Adipose tissue (tissue), 3 donors: ENCODE data around the gene PSMB8. TPM values are rescaled to one million over a fixed set of nuclear protein-coding genes. Genes with fewer than 3 reads are reported as not detected.
"Not testable (repeated sequence)": the region's sequence is repeated elsewhere in the genome, so short reads cannot be mapped to it uniquely, and the experiment has no call there.

Experiments
- H3K27ac ChIP-seq: one replicate; pipeline ENCODE4 v1.5.1; 2013; ENCODE audit warnings: low read depth, low read length
- WGBS, 3 donors: extraction: QIAGEN DNeasy Blood & Tissue Kit; methylation state at CpG; one replicate each; pipeline ENCODE4 v1.1.7; 2013; 5-methylcytosine and 5-hydroxymethylcytosine counted together
- polyA plus RNA-seq, 3 donors: library from polyadenylated mRNA; stranded (reverse); fragments of 200-250 nt; gene quantifications; one replicate each; pipeline ENCODE4 v1.2.3, GENCODE V29; 2013
- donor health status: healthy with polysubstance abuse.
- donor health status: Bipolar disorder and iron deficiency.
- donor health status: healthy.

PSMB8 gene
- polyA plus RNA-seq, 3 donors: 43.8 to 93.3 (median 61.5) TPM

- 59 to 83% (median 65%) methylated on average over 5 of the region's 5 CpGs for WGBS, 3 donors
- no peak overlapping the region for H3K27ac ChIP-seq
These were observed 28.7 kb downstream of the PSMB8 start for GRCh38 chr6:32815115-32815514.

GRCh38 chr6:32814145-32814544, 29.7 kb downstream of the PSMB8 start:
- WGBS, 3 donors: 74 to 92% (median 88%) methylated on average over 2 of the region's 2 CpGs
- no peak overlapping the region for H3K27ac ChIP-seq

- WGBS, 3 donors: 0 to 53% (median 34%) methylated on average over 1 of the region's 1 CpG
- no peak overlapping the region for H3K27ac ChIP-seq
These were observed 34.7 kb downstream of the PSMB8 start for GRCh38 chr6:32809171-32809570.

GRCh38 chr6:32807020-32807580, 36.7 kb downstream of the PSMB8 start:
- 74 to 75% (median 75%) methylated on average over 5 of the region's 5 CpGs for WGBS, 3 donors
- H3K27ac ChIP-seq: no peak overlapping the region

GRCh38 chr6:32805404-32805803, 38.4 kb downstream of the PSMB8 start:
- H3K27ac ChIP-seq: not testable (repeated sequence)

- WGBS, 3 donors: 14 to 73% (median 61%) methylated on average over 2 of the region's 2 CpGs
- H3K27ac ChIP-seq: no peak overlapping the region
These were observed 40.4 kb downstream of the PSMB8 start for GRCh38 chr6:32803416-32803815.

GRCh38 chr6:32799740-32800139, 44.1 kb downstream of the PSMB8 start:
- WGBS, 3 donors: 75 to 92% (median 77%) methylated on average over 3 of the region's 3 CpGs

GRCh38 chr6:32799168-32799567, 44.7 kb downstream of the PSMB8 start:
- WGBS, 3 donors: 89 to 100% (median 98%) methylated on average over 3 of the region's 3 CpGs
- no peak overlapping the region for H3K27ac ChIP-seq

More at GRCh38 chr6:32799740-32800139, 44.1 kb downstream of the PSMB8 start:
- H3K27ac ChIP-seq: no peak overlapping the region

GRCh38 chr6:32796848-32797776, 46.7 kb downstream of the PSMB8 start:
- WGBS, 3 donors: 4 to 9% (median 6%) methylated on average over 30 of the region's 30 CpGs
- H3K27ac ChIP-seq: no peak overlapping the region

GRCh38 chr6:32794510-32794909, 49.3 kb downstream of the PSMB8 start:
- WGBS, 3 donors: 20 to 61% (median 51%) methylated on average over 2 of the region's 2 CpGs
- H3K27ac ChIP-seq: no peak overlapping the region

GRCh38 chr6:32792901-32793435, 50.9 kb downstream of the PSMB8 start:
- WGBS, 3 donors: 66 to 82% (median 82%) methylated on average over 3 of the region's 3 CpGs
- no peak overlapping the region for H3K27ac ChIP-seq

Other genes with a start within 250 kb of the PSMB8 start
- 10 to 100 TPM in 1 of 3 donors, 1 to 10 TPM in 2; 6.2 to 47.9 (median 8.1) TPM for gene HLA-DQA1, start 206.6 kb downstream of the PSMB8 start, polyA plus RNA-seq
- gene HLA-DQB1, start 177.4 kb downstream of the PSMB8 start, polyA plus RNA-seq: 10 to 100 TPM in 2 of 3 donors, 1 to 10 TPM in 1; 8.7 to 73.5 (median 43.3) TPM
- gene HLA-DQA2, start 102.7 kb downstream of the PSMB8 start, polyA plus RNA-seq: not detected
- not detected for gene HLA-DQB2, start 80.5 kb downstream of the PSMB8 start, polyA plus RNA-seq
- gene HLA-DOB, start 27.0 kb downstream of the PSMB8 start, polyA plus RNA-seq: under 1 TPM in 2 of 3 donors, not detected in 1; 0.58 to 0.62 TPM
- gene TAP2, start 5.3 kb downstream of the PSMB8 start, polyA plus RNA-seq: 10 to 100 TPM in 2 of 3 donors, 1 to 10 TPM in 1; 8.3 to 29.4 (median 17.8) TPM
- gene TAP1, start 9.7 kb upstream of the PSMB8 start, polyA plus RNA-seq: 10 to 100 TPM; 29.6 to 43.0 (median 34.0) TPM
- 10 to 100 TPM; 17.0 to 66.6 (median 53.4) TPM for gene PSMB9, start 10.1 kb upstream of the PSMB8 start, polyA plus RNA-seq
- 10 to 100 TPM in 2 of 3 donors, 1 to 10 TPM in 1; 4.3 to 19.0 (median 18.8) TPM for gene HLA-DMB, start 97.0 kb upstream of the PSMB8 start, polyA plus RNA-seq
- 10 to 100 TPM; 14.2 to 70.0 (median 55.4) TPM for gene HLA-DMA, start 109.0 kb upstream of the PSMB8 start, polyA plus RNA-seq
- 100 to 1,000 TPM in 2 of 3 donors, 10 to 100 TPM in 1; 83.9 to 118 (median 116) TPM for gene BRD2, start 124.5 kb upstream of the PSMB8 start, polyA plus RNA-seq
- gene HLA-DOA, start 165.5 kb upstream of the PSMB8 start, polyA plus RNA-seq: 1 to 10 TPM; 1.5 to 3.3 (median 1.6) TPM
- 10 to 100 TPM; 10.4 to 50.7 (median 20.9) TPM for gene HLA-DPA1, start 229.6 kb upstream of the PSMB8 start, polyA plus RNA-seq
- 10 to 100 TPM; 26.1 to 49.8 (median 48.0) TPM for gene HLA-DPB1, start 231.9 kb upstream of the PSMB8 start, polyA plus RNA-seq